T-helper 17 cell (primary cell): Measurements from ENCODE around the gene WASHC2A. TPM values are rescaled to one million over a fixed set of nuclear protein-coding genes. Genes with fewer than 3 reads are reported as not detected.
"Not testable (repeated sequence)": the region's sequence is repeated elsewhere in the genome, so short reads cannot be mapped to it uniquely, and the experiment has no call there.

Experiments used
- ATAC-seq: fragments of 150-1000 bp; cut with Tn5 transposase; 2 replicates; pipeline ENCODE4 v1.10.0; 2021; ENCODE audit warnings: mild to moderate bottlenecking, moderate library complexity
- DNase-seq, 3 donors: peaks; one replicate each; pipeline versions ENCODE4 v3.0.0 to v3.0.0-alpha.2; 2020 to 2021
- H3K9me3 ChIP-seq: one replicate; pipeline ENCODE4 v1.7.0; 2013; ENCODE audit warnings: low read length, mild to moderate bottlenecking; ENCODE audit not compliant: control insufficient read depth, poor library complexity, severe bottlenecking
- H3K27ac Mint-ChIP-seq: one replicate; pipeline ENCODE4 v1.8.0; 2022; ENCODE audit warnings: mild to moderate bottlenecking, moderate library complexity, mixed read lengths
- H3K27me3 Mint-ChIP-seq: one replicate; pipeline ENCODE4 v1.8.0; 2022; ENCODE audit warnings: mixed read lengths
- H3K36me3 Mint-ChIP-seq: one replicate; pipeline ENCODE4 v1.8.0; 2022; ENCODE audit warnings: low read depth, mixed read lengths
- H3K4me1 Mint-ChIP-seq: one replicate; pipeline ENCODE4 v1.8.0; 2022; ENCODE audit warnings: mild to moderate bottlenecking, mixed read lengths
- H3K4me3 Mint-ChIP-seq: one replicate; pipeline ENCODE4 v1.8.0; 2022; ENCODE audit warnings: mild to moderate bottlenecking, moderate library complexity, mixed read lengths
- total RNA-seq, 4 donors: library from RNA in 2 of 4; stranded (reverse) in 2 of 4; gene quantifications; one replicate each; pipeline ENCODE4 v1.2.3 and lab custom pipeline; 2022 to 2026

The WASHC2A gene
- total RNA-seq, 2 donors from 2014 or later: 48.5 to 56.3 TPM

- not testable (repeated sequence) for H3K4me1 Mint-ChIP-seq, H3K36me3 Mint-ChIP-seq, DNase-seq, ATAC-seq, H3K27ac Mint-ChIP-seq, H3K9me3 ChIP-seq, H3K4me3 Mint-ChIP-seq, H3K27me3 Mint-ChIP-seq
Measured at GRCh38 chr10:50094630-50095029, 26.9 kb downstream of the WASHC2A start.

DNA sequence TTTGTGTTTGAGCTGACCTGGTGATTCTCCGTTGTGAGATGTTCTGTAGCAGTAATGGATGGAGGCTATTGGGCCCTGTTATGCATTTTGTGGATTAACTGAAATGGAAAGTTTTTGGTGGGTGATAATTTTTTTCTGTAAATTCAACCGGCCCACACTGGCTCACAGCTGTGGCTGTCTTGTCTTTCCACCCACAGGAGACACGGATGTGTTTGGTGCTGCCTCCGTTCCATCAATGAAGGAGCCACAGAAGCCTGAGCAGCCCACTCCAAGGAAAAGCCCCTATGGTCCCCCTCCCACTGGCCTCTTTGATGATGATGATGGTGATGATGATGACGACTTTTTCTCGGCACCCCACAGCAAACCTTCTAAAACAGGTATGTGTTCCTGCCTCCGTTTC, 27.6 kb downstream of the WASHC2A start:
- not testable (repeated sequence) for DNase-seq, H3K27ac Mint-ChIP-seq, H3K4me1 Mint-ChIP-seq, H3K36me3 Mint-ChIP-seq, ATAC-seq, H3K27me3 Mint-ChIP-seq, H3K9me3 ChIP-seq, H3K4me3 Mint-ChIP-seq

DNA sequence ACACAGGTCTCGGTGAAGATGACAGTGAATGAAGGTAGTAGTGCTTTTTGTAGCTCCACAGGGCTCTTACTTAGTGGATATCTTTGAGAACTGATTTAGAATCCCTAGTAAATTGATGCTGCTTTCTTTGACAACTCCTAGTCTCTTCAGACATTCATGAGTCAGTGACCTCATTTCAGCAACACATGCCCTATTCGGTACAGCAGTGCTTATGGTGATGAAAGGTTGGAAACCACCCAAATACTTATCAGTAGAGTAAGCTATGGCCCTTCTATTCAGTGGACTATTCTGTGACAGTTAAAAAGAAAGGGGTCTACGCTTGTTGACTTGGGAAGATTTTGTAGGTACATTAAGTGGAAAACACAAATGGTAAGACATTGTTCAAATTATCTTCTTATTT, 29.0 kb downstream of the WASHC2A start:
- not testable (repeated sequence) for ATAC-seq, H3K27me3 Mint-ChIP-seq, H3K4me1 Mint-ChIP-seq, H3K4me3 Mint-ChIP-seq, DNase-seq, H3K36me3 Mint-ChIP-seq, H3K27ac Mint-ChIP-seq, H3K9me3 ChIP-seq

GRCh38 chr10:50098645-50099044, 30.9 kb downstream of the WASHC2A start:
- DNase-seq, H3K4me3 Mint-ChIP-seq, H3K36me3 Mint-ChIP-seq, H3K9me3 ChIP-seq, H3K4me1 Mint-ChIP-seq, H3K27ac Mint-ChIP-seq, H3K27me3 Mint-ChIP-seq, ATAC-seq: not testable (repeated sequence)

DNA sequence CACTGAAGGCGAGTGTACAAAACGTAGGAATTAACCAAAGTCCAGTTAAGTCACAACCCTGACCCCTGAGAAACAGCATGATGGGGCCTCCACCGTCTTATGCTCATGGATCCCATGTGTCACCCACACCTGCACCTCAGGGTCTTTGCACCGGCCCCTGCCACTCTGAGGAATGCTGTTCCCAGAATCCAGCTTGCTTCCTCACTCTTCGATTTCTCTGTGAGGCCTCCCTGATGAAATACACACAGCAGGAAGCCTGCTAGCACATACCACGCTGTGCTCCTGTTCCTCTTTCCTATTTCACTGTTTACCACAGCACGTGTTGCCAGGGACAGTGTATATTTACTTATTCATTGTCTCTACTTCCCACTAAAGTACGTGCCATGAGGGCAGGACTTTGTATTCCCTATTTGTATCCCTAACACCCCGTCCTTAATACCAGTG, 33.4 kb downstream of the WASHC2A start:
- not testable (repeated sequence) for H3K9me3 ChIP-seq, H3K4me3 Mint-ChIP-seq, ATAC-seq, H3K36me3 Mint-ChIP-seq, H3K4me1 Mint-ChIP-seq, H3K27me3 Mint-ChIP-seq, H3K27ac Mint-ChIP-seq, DNase-seq

- not testable (repeated sequence) for H3K36me3 Mint-ChIP-seq, H3K27me3 Mint-ChIP-seq, H3K9me3 ChIP-seq, H3K27ac Mint-ChIP-seq, H3K4me1 Mint-ChIP-seq, ATAC-seq, DNase-seq, H3K4me3 Mint-ChIP-seq
Measured at GRCh38 chr10:50101747-50102146, 34.0 kb downstream of the WASHC2A start.

- not testable (repeated sequence) for H3K27me3 Mint-ChIP-seq, ATAC-seq, H3K9me3 ChIP-seq, H3K36me3 Mint-ChIP-seq, H3K27ac Mint-ChIP-seq, DNase-seq, H3K4me1 Mint-ChIP-seq, H3K4me3 Mint-ChIP-seq
Measured at GRCh38 chr10:50102267-50102666, 34.5 kb downstream of the WASHC2A start.

- not testable (repeated sequence) for DNase-seq, H3K27me3 Mint-ChIP-seq, H3K27ac Mint-ChIP-seq, H3K4me1 Mint-ChIP-seq, ATAC-seq, H3K36me3 Mint-ChIP-seq, H3K4me3 Mint-ChIP-seq, H3K9me3 ChIP-seq
Measured at GRCh38 chr10:50108999-50109698, 41.4 kb downstream of the WASHC2A start.

- not testable (repeated sequence) for H3K4me3 Mint-ChIP-seq, H3K27ac Mint-ChIP-seq, H3K36me3 Mint-ChIP-seq, H3K27me3 Mint-ChIP-seq, ATAC-seq, H3K4me1 Mint-ChIP-seq, H3K9me3 ChIP-seq, DNase-seq
Measured at GRCh38 chr10:50112419-50113112, 44.8 kb downstream of the WASHC2A start.

DNA sequence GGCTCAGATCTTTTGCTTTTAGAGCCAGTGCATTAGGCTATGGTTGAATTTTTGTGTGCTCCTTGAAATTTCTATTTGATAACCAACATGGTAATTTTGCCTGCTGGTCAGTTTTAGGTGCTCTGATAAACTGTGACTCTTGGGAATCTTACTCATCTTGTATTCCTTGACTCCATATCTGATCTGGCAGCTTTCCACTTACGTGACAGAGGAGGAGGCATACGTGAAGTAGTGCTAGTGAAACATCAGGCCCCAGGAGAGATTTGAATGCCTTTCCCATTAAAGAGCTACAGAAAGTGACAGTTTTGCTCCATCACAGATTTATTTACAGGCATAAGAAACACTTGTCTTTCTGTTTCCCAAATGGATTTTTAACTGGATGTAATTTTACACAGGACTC, 59.0 kb downstream of the WASHC2A start:
- not testable (repeated sequence) for H3K9me3 ChIP-seq, H3K27ac Mint-ChIP-seq, H3K4me3 Mint-ChIP-seq, H3K36me3 Mint-ChIP-seq, ATAC-seq, H3K4me1 Mint-ChIP-seq, H3K27me3 Mint-ChIP-seq, DNase-seq

GRCh38 chr10:50127770-50128292, 60.1 kb downstream of the WASHC2A start:
- H3K36me3 Mint-ChIP-seq, ATAC-seq, H3K4me1 Mint-ChIP-seq, H3K9me3 ChIP-seq, H3K27ac Mint-ChIP-seq, DNase-seq, H3K27me3 Mint-ChIP-seq, H3K4me3 Mint-ChIP-seq: not testable (repeated sequence)

DNA sequence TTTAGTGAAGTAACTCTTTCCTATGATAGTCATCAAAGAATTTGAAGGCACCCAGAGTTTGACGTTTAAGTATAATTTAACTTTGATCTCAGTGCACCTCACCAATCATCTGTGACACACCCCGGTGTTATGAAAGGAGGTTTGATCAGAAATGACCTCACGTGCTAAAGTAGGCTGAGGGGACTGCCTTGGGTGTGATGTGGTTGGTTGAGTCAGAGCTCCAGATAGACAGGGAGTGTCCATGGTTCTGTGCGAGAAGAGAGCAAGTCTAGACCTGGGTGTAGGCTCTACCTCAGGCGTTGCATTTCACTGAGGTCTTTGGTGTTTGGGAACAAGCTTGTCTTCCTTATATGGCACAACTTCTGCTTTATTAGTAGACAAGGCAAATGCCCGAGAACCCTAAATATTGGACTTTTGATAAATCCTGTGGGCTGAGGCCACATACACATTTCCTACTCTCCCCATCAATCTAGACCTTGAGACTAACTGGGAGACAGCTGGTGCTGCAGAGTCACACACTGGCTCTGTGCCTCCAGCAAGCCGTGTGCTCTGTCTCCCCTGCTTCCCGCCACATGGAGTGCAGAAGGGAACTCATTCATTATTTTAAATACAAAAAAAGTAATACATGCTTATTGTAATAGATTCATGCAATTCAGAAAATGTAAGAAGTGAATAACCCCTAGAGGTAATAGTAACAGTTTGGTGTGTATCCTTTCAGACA, 63.7 kb downstream of the WASHC2A start:
- not testable (repeated sequence) for H3K36me3 Mint-ChIP-seq

GRCh38 chr10:50132322-50132721, 64.6 kb downstream of the WASHC2A start:
- not testable (repeated sequence) for ATAC-seq, DNase-seq, H3K27ac Mint-ChIP-seq, H3K36me3 Mint-ChIP-seq, H3K27me3 Mint-ChIP-seq, H3K4me3 Mint-ChIP-seq, H3K9me3 ChIP-seq, H3K4me1 Mint-ChIP-seq

More for the DNA sequence above, 63.7 kb downstream of the WASHC2A start:
- not testable (repeated sequence) for H3K9me3 ChIP-seq, ATAC-seq, H3K27ac Mint-ChIP-seq, H3K27me3 Mint-ChIP-seq, DNase-seq, H3K4me3 Mint-ChIP-seq, H3K4me1 Mint-ChIP-seq
